ENCODE results near the gene NR1H2. TPM values are rescaled to one million over a fixed set of nuclear protein-coding genes. Genes with fewer than 3 reads are reported as not detected.

The NR1H2 gene
- total RNA-seq, 3 donors from 2014 or later: 69.7 to 99.5 (median 85.0) TPM

DNA sequence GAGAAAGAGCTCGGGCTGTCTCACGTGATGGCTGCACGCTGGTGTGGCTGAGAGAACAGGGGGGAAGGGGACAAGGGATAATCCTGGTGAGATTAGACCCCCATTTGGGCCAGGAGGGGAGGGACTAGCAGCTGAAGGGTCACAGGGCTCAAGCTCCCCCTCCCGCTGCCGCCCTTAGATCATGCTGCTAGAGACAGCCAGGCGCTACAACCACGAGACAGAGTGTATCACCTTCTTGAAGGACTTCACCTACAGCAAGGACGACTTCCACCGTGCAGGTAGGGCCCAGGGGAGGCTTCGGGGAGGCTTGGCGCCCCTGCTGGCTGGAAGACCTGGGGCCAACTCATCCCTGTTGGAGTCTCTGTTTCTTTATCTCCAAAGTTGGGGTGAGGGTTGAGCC, 3.3 kb downstream of the NR1H2 start:
- Histone ChIP-seq H3K4me1 (ENCODE audit: low read depth) (peaks cover 5% of the 10 kb centered on the region), H3K36me3 (ENCODE audit: low read depth) (peaks cover 9% of the 10 kb centered on the region), H3K4me3 (no peak overlapping the region), H3K9me3 (no peaks in the 10 kb centered on the region)
- no peak for DNase-seq
- intact Hi-C loops (cut with DNase I, micrococcal nuclease): no loop called here
- TF ChIP-seq, protein P1, sequence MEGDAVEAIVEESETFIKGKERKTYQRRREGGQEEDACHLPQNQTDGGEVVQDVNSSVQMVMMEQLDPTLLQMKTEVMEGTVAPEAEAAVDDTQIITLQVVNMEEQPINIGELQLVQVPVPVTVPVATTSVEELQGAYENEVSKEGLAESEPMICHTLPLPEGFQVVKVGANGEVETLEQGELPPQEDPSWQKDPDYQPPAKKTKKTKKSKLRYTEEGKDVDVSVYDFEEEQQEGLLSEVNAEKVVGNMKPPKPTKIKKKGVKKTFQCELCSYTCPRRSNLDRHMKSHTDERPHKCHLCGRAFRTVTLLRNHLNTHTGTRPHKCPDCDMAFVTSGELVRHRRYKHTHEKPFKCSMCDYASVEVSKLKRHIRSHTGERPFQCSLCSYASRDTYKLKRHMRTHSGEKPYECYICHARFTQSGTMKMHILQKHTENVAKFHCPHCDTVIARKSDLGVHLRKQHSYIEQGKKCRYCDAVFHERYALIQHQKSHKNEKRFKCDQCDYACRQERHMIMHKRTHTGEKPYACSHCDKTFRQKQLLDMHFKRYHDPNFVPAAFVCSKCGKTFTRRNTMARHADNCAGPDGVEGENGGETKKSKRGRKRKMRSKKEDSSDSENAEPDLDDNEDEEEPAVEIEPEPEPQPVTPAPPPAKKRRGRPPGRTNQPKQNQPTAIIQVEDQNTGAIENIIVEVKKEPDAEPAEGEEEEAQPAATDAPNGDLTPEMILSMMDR (IDR thresholded peaks at IDR 0.05): no peak
- no peak for ATAC-seq

DNA sequence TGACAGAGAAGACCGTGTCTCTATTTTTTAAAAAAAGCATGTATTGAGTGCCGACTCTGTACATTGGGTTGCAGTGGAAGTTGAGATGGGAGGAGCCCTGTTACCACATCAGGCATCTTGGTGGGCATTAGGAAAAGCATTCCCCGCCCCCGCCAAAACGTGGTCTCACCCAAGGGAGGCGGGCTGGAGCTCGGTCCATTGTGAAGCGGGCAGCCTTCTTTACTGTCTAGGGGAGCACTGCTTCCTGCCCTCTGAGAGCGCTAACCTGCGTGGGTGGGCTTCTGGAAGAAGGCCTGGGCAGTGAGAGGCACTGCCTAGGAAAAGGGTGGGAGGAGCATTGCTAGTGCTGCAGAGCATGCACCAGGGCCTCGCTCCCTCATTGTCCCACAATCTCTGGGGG, 3.9 kb downstream of the NR1H2 start:
- Histone ChIP-seq H3K36me3 (ENCODE audit: low read depth) (peaks cover 9% of the 10 kb centered on the region), H3K4me1 (ENCODE audit: low read depth) (peaks cover 8% of the 10 kb centered on the region), H3K4me3 (no peak overlapping the region), H3K9me3 (no peaks in the 10 kb centered on the region)
- TF ChIP-seq, protein P1 (IDR thresholded peaks at IDR 0.05): no peak
- DNase-seq: no peak
- ATAC-seq: no peak
- intact Hi-C loops (cut with DNase I, micrococcal nuclease): no loop called here

DNA sequence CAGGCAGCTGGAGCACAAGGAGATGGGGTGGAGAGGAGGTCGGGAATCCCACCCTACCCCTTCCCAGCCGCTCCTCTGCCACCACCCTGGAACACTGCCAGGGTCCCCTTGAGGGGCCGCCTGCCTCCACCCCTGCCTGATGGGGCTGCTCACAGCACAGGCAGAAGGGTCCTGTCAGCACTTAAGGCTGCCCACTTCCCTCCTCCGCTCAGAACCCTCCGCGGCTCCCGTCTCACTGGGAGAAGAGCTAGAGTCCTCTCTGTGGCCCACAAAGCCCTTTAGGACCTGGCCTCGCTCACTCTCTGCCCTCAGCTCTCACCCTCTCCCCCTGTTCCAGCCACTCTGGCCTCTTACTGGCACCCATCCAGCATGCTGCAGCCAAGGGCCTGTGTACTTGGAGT, 4.5 kb downstream of the NR1H2 start:
- H3K4me3 ChIP-seq: no peak overlapping the region
- H3K9me3 ChIP-seq: no peaks in the 10 kb centered on the region
- H3K4me1 ChIP-seq (ENCODE audit: low read depth): peaks cover 8% of the 10 kb centered on the region
- TF ChIP-seq, protein P1 (IDR thresholded peaks at IDR 0.05): no peak
- intact Hi-C loops (cut with DNase I, micrococcal nuclease): no loop called here
- H3K36me3 ChIP-seq (ENCODE audit: low read depth): peaks cover 9% of the 10 kb centered on the region
- DNase-seq (no peak), ATAC-seq (no peak)

DNA sequence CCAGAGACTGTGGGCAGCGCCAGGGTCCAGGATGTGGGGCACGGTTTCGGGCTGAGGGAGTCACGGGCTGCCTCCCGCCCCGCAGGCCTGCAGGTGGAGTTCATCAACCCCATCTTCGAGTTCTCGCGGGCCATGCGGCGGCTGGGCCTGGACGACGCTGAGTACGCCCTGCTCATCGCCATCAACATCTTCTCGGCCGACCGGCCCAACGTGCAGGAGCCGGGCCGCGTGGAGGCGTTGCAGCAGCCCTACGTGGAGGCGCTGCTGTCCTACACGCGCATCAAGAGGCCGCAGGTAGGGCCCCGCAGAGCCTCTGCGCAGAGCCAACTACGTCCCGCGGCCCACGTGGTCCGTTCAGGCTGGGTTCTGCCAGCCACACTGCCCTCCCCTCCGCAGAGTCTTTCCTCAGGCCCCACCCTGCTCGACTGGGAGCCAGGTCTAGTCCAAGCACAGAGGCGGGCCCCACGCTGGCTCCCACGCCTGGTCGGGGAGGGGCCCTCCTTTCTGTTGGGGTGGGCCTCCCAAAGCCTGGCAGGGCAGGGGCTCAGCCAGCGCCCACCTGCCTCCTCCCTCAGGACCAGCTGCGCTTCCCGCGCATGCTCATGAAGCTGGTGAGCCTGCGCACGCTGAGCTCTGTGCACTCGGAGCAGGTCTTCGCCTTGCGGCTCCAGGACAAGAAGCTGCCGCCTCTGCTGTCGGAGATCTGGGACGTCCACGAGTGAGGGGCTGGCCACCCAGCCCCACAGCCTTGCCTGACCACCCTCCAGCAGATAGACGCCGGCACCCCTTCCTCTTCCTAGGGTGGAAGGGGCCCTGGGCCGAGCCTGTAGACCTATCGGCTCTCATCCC, 5.8 kb downstream of the NR1H2 start:
- Histone ChIP-seq H3K36me3 (ENCODE audit: low read depth) (peaks cover 9% of the 10 kb centered on the region), H3K9me3 (no peaks in the 10 kb centered on the region), H3K4me3 (no peak overlapping the region), H3K4me1 (ENCODE audit: low read depth) (peaks cover 8% of the 10 kb centered on the region)
- intact Hi-C loops (cut with DNase I, micrococcal nuclease): no loop called here
- TF ChIP-seq, protein P1 (IDR thresholded peaks at IDR 0.05): no peak
- DNase-seq (no peak), ATAC-seq (no peak)

DNA sequence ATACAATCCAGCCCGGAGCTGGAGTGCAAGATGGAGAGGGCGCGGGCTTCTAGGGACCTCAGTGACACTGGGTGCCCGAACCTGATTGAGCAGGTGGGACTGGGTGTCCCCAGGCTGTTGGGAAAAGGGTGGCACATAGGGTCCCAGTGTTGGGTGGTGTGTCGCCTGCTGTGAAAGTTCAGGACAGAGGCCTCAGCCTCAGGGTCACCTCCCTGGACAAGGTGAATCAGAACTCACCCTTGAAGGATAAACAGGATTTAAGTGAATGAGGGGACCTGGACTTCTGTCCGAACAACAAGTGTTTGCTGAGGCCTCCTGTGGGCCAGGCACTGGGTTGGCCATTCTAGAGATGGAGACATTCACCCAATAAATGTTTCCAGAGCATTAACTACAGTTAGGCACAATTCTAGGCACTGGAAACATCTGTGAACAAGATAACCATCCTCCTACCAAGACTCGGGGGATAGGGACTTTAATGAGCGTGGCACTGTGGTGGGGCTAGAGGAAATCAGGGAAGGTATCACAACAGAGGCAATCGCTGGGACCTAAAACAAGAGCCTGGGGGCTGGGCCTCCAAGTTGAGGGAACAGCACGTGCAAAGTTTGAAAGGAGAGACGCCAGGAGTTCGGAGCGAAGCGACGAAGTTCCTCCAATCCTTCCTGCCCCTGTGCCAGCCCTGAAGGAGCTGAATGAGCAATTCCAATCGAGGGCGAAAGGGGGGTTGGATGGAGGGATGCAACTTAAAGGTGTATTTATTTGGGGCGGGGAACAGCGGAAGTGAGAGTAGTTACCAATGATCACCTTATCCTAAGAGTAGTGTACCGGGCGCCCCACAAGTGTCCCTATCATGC, 7.0 kb downstream of the NR1H2 start:
- H3K4me3 ChIP-seq: no peak overlapping the region
- H3K36me3 ChIP-seq (ENCODE audit: low read depth): peaks cover 9% of the 10 kb centered on the region
- TF ChIP-seq, protein P1 (IDR thresholded peaks at IDR 0.05): no peak
- H3K4me1 ChIP-seq (ENCODE audit: low read depth): peaks cover 8% of the 10 kb centered on the region
- no peaks in the 10 kb centered on the region for H3K9me3 ChIP-seq
- intact Hi-C loops (cut with DNase I, micrococcal nuclease): no loop called here
- DNase-seq: no peak
- ATAC-seq: no peak

All from mucosa of descending colon (tissue), 3 donors.